GM18951 (cell line): ENCODE measurements around the gene ASPG.

Experiments
- POLR2A ChIP-seq: IDR thresholded peaks from 4 replicates; pipeline ENCODE4 v1.6.1; 2011; ENCODE audit warnings: mild to moderate bottlenecking; ENCODE audit not compliant: insufficient read length, insufficient read depth; ENCODE audit errors: extremely low read depth
- in situ Hi-C: fragments of 300-500 bp; cut with MboI; formaldehyde crosslinking; loops from one replicate; pipeline ENCODE4 v1.12.0; 2022; ENCODE audit warnings: low sequenced_read_pairs, mixed read lengths, inconsistent platforms; ENCODE audit not compliant: unreplicated experiment

Gene ASPG

GRCh38 chr14:104081951-104082464 lies 3.5 kb upstream of the ASPG start:
- in situ Hi-C loops = no loop called here
- no peak for TF ChIP-seq POLR2A

DNA sequence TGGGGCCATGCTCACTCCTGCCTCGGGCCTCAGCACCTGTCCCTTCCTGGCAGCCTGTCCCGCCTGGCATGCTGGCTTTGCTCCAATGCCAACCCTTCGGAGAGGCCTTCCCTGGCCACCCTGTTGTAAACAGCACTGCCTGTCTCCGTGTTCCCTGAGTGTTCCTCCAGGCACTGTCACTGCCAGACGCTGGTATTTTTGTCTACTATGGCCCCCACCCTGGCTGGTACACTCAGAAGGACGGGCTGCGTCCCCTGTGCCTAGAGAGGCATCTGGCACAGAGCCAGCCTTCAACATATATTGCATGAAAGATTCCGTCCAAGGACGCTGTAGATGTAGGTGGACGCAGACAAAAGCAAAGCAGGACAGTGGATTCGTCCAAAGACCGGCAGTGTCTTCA lies 2.7 kb upstream of the ASPG start:
- TF ChIP-seq POLR2A = no peak

GRCh38 chr14:104084251-104085002 lies 1.1 kb upstream of the ASPG start:
- in situ Hi-C loops = no loop called here
- no peak for TF ChIP-seq POLR2A

More for the DNA sequence above, 2.7 kb upstream of the ASPG start:
- in situ Hi-C loops = no loop called here

DNA sequence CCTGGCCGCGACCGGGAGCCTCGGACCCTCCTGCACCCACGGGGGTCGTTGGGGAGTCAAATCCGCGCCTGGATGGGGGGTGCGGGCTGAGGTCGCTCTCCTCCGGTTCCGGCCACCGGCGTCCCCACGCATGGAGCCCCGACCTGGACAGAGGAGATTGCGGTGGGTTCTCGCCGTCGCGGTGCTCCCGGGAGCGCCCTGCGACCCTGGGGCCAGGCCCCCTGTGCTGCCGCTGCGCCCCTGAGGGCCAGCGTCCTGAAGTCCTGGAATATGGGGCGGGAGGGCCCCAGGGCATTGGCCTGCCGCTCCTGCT lies 345 bp downstream of the ASPG start:
- TF ChIP-seq POLR2A = no peak
- in situ Hi-C loops = no loop called here

DNA sequence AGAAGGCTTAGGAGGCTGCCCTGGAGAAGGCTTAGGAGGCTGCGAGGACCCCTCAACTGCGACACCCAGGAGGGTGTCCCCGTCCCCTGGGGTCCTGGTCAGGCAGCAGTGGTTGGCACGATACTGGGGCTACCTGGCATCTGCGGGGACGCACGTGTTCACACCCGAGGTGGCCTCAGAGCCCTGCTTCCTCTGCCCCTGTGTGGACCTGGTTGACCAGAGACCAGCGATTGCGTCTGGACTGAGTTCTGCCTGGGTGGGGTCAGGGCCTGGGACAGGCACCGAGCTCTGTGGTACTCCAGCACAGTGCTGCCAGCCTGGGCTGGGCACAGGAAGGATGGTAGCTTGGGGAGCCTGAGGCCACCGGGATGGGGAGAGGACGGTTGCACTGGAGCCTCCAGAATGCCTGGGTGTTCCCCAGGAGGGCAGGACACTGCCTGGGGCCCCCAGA lies 735 bp downstream of the ASPG start:
- no peak for TF ChIP-seq POLR2A
- in situ Hi-C loops = no loop called here

- in situ Hi-C loops = no loop called here
- TF ChIP-seq POLR2A = no peak
These were observed 1.4 kb downstream of the ASPG start for GRCh38 chr14:104086661-104087461.

DNA sequence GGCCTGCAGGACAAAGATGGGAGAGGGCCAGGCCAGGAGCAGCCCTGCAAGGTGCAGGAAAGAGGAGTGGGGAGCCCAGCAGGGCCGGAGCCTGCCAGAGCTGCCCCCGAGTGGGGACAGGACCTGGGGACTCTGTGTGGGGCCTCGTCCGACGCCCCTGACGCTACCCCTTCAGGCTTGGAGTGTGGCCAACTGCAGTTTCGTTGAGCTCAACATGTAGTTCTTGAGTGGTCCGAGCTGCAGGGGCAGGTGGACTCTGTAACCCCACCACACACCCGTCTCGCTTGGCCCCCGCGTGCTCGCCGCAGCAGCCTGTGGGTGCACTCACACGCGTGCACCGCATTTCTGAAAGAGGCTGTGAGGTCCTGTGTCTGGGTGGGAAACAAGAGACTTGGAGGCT lies 2.0 kb downstream of the ASPG start:
- in situ Hi-C loops = no loop called here
- no peak for TF ChIP-seq POLR2A

GRCh38 chr14:104087981-104088850 lies 2.7 kb downstream of the ASPG start:
- in situ Hi-C loops = no loop called here
- no peak for TF ChIP-seq POLR2A

- in situ Hi-C loops = no loop called here
- TF ChIP-seq POLR2A = no peak
These were observed 4.7 kb downstream of the ASPG start for GRCh38 chr14:104090071-104090748.

- in situ Hi-C loops = no loop called here
- no peak for TF ChIP-seq POLR2A
These were observed 5.8 kb downstream of the ASPG start for GRCh38 chr14:104091061-104091926.

DNA sequence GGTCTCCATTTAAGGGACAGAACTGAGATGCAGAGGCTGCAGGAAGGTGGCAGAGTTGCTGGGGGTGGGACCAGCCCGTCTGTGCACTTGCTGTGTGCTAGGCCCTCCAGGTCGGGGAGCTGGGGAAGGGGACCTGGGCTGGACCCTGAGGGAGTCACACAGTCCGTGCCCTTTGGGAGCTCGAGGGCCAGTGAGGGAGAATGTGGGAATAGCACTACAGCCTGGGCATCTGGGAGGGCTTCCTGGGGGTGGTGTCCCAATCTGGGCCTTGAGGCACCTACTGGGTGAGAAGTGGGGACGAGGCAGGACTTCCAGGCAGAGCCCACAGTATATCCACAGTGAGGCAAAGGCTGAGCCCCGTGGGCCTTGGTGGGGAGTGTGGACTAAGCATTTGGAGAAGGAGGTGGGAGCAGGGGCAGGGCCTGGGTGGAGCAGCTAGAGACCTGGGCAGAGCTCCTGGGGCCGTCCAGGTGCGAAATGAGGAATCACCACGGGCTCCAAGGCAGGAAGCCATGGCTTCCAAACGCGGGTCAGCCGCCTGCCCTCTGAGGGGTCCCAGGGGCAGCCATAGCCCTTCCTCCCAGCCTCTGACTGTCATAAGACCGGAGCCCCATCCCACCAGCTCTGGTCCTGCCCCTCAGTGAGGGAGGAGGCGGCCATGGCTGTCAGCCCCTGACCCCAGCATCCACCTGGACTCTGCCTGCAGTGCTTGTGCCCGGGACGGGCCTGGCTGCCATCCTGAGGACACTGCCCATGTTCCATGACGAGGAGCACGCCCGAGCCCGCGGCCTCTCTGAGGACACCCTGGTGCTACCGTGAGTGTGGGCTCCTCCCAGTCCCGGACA lies 6.6 kb downstream of the ASPG start:
- in situ Hi-C loops = no loop called here
- TF ChIP-seq POLR2A = no peak
